HepG2 (cell line): Measurements from ENCODE around the gene NAV2. TPM values are rescaled to one million over a fixed set of nuclear protein-coding genes. Genes with fewer than 3 reads are reported as not detected.

Source experiments
- ATAC-seq: fragments of 200-7000 bp; cut with Tn5 transposase; 3 replicates; pipeline ENCODE4 v1.9.1; 2020; ENCODE audit warnings: mild to moderate bottlenecking, moderate library complexity
- BruUV-seq: library from RNA; stranded (reverse); fragments of 400-500 nt; replicated peaks from 2 replicates; lab custom pipeline; 2021; lab: Mats Ljungman, UMichigan
- CTCF ChIA-PET: fragments of 300-600 bp; formaldehyde crosslinking; extraction: SDS; loops from one replicate; lab custom pipeline; 2021; ENCODE audit warnings: low total read pairs, inconsistent platforms, low intra/inter-chr PET ratio; lab: Yijun Ruan, JAX
- POLR2A ChIA-PET: fragments of 350-600 bp; sonication (Branson Sonifier 250); formaldehyde crosslinking; loops from one replicate; lab custom pipeline; 2020; ENCODE audit warnings: antibody characterized with exemption, inconsistent platforms; lab: Yijun Ruan, JAX
- DNase-seq: peaks from one replicate; pipeline ENCODE4 v3.0.0-alpha.2; 2015; ENCODE audit warnings: low spot score
- FAIRE-seq: peaks from 3 replicates; lab custom pipeline; 2011; peaks lifted over from hg19 to GRCh38; lab: Jason Lieb, UNC
- H2AFZ ChIP-seq: one replicate; pipeline ENCODE4 v1.6.1; 2011; ENCODE audit warnings: low read length, inconsistent platforms
- H3K27ac ChIP-seq: fragments of 300-600 bp; 3 replicates; pipeline ENCODE4 v1.8.0; 2011; ENCODE audit warnings: mixed run types, mild to moderate bottlenecking, mixed read lengths, low read length, inconsistent platforms; ENCODE audit not compliant: insufficient read depth; ENCODE audit errors: extremely low read length
- H3K27me3 ChIP-seq, 2 experiments: fragments of 200-600 bp in 1 of 2; 2 replicates in 1 of 2; 3 replicates in 1 of 2; pipeline versions ENCODE4 v1.6.0 to v1.8.0; 2011; ENCODE audit warnings: low read length in 2 of 2, mild to moderate bottlenecking in 2 of 2, moderate library complexity in 2 of 2, inconsistent platforms in 1 of 2; ENCODE audit not compliant: insufficient read depth in 2 of 2, control insufficient read depth in 1 of 2
- H3K36me3 ChIP-seq, 2 experiments: fragments of 200-600 bp in 1 of 2; replicated peaks in 1 of 2; 2 replicates in 1 of 2; 3 replicates in 1 of 2; pipeline versions ENCODE4 v1.5.1 to v1.8.0; 2011; ENCODE audit warnings: low read length in 2 of 2, inconsistent platforms in 1 of 2; ENCODE audit not compliant: insufficient read depth in 2 of 2, control insufficient read depth in 1 of 2
- H3K4me1 ChIP-seq: 2 replicates; pipeline ENCODE4 v1.5.1; 2012; ENCODE audit warnings: low read length, inconsistent platforms; ENCODE audit not compliant: insufficient read depth
- H3K4me2 ChIP-seq: 2 replicates; pipeline ENCODE4 v1.6.0; 2011; ENCODE audit warnings: low read depth, low read length, inconsistent platforms
- H3K4me3 ChIP-seq, 3 experiments: fragments of 200-600 bp in 1 of 3; sonication (generic), shearing (Covaris generic) in 1 of 3; replicated peaks in 1 of 3; 2 replicates each; pipeline ENCODE4 v1.5.1; 2011 to 2016; ENCODE audit warnings: low read length in 3 of 3, inconsistent platforms in 2 of 3, low read depth in 2 of 3, mild to moderate bottlenecking in 2 of 3, control low read depth in 1 of 3, mixed read lengths in 1 of 3; ENCODE audit not compliant: insufficient read depth in 1 of 3
- H3K79me2 ChIP-seq: one replicate; pipeline ENCODE4 v1.6.1; 2011; ENCODE audit warnings: low read length, inconsistent platforms; ENCODE audit not compliant: insufficient read depth
- H3K9ac ChIP-seq: 2 replicates; pipeline ENCODE4 v1.6.0; 2011; ENCODE audit warnings: mild to moderate bottlenecking, low read depth, low read length, inconsistent platforms; ENCODE audit not compliant: insufficient read depth
- H3K9me3 ChIP-seq: 2 replicates; pipeline ENCODE4 v1.5.1; 2012; ENCODE audit warnings: mild to moderate bottlenecking, low read length
- H4K20me1 ChIP-seq: 2 replicates; pipeline ENCODE4 v1.6.0; 2011; ENCODE audit warnings: inconsistent platforms, mild to moderate bottlenecking, low read length, moderate library complexity; ENCODE audit not compliant: insufficient read depth
- ETV5 ChIP-seq: IDR thresholded peaks from 2 replicates; pipeline ENCODE4 v1.6.1; 2018; ENCODE audit warnings: missing biosample characterization, missing genetic modification reagents, inconsistent platforms, borderline replicate concordance
- NPAS2 ChIP-seq: sonication (generic); formaldehyde crosslinking; IDR thresholded peaks from 2 replicates; pipeline ENCODE4 v1.8.0; 2022; ENCODE audit warnings: mild to moderate bottlenecking, missing genetic modification reagents, borderline replicate concordance
- RORA ChIP-seq: sonication (generic); formaldehyde crosslinking; IDR thresholded peaks from 2 replicates; pipeline ENCODE4 v1.5.0; 2020; ENCODE audit warnings: mild to moderate bottlenecking, missing genetic modification reagents, moderate library complexity
- RXRB ChIP-seq: IDR thresholded peaks from 2 replicates; pipeline ENCODE4 v1.6.1; 2016; ENCODE audit warnings: borderline replicate concordance, missing genetic modification reagents, missing compliant biosample characterization
- SNAI1 ChIP-seq: sonication (generic); formaldehyde crosslinking; IDR thresholded peaks from 2 replicates; pipeline ENCODE4 v1.5.0; 2020; ENCODE audit warnings: mild to moderate bottlenecking, missing genetic modification reagents, borderline replicate concordance
- U2AF2 ChIP-seq: fragments of 200-400 bp; formaldehyde crosslinking; IDR thresholded peaks from 2 replicates; pipeline ENCODE4 v1.6.1; 2017; ENCODE audit warnings: low read depth, mild to moderate bottlenecking, low read length
- YEATS4 ChIP-seq: sonication (generic); formaldehyde crosslinking; IDR thresholded peaks from 2 replicates; pipeline ENCODE4 v1.4.0; 2020; ENCODE audit warnings: missing genetic modification reagents, borderline replicate concordance
- ZNF232 ChIP-seq: sonication (generic); formaldehyde crosslinking; IDR thresholded peaks from 2 replicates; pipeline ENCODE4 v1.4.0; 2020; ENCODE audit warnings: missing genetic modification reagents, borderline replicate concordance
- ZNF264 ChIP-seq: sonication (generic); formaldehyde crosslinking; IDR thresholded peaks from 2 replicates; pipeline ENCODE4 v1.4.0; 2020; ENCODE audit warnings: missing genetic modification reagents
- ZNF766 ChIP-seq: sonication (generic); formaldehyde crosslinking; IDR thresholded peaks from 2 replicates; pipeline ENCODE4 v1.5.0; 2020; ENCODE audit warnings: missing genetic modification reagents, borderline replicate concordance
- ZNF775 ChIP-seq: sonication (generic); formaldehyde crosslinking; IDR thresholded peaks from 2 replicates; pipeline ENCODE4 v1.4.0; 2020; ENCODE audit warnings: missing genetic modification reagents, mild to moderate bottlenecking, moderate library complexity, borderline replicate concordance
- WGBS: methylation state at CpG from one replicate; pipeline ENCODE4 v1.1.6; 2017; ENCODE audit warnings: low lambda C conversion rate; 5-methylcytosine and 5-hydroxymethylcytosine counted together
- in situ Hi-C: cut with HindIII; loops from 2 replicates; pipeline ENCODE4 v1.10.0; 2017; ENCODE audit warnings: low pct_unique_long_range_greater_than_20kb; ENCODE audit not compliant: extremely low pct_ligation_motif_present
- intact Hi-C: fragments of 100-400 bp; cut with micrococcal nuclease; formaldehyde crosslinking; loops from one replicate; pipeline ENCODE4 v1.10.0; 2022; ENCODE audit not compliant: unreplicated experiment
- polyA plus RNA-seq, 8 experiments: library from polyadenylated mRNA; depleted of rRNA in 3 of 8; stranded (reverse) in 7 of 8; unstranded in 1 of 8; fragments of >200 nt; fragmentation: Illumina TruSeq in 4 of 8; extraction: Trizol in 4 of 8; gene quantifications; 2 replicates each; pipeline versions ENCODE4 v1.2.1 to v1.2.3, GENCODE V29; 2011 to 2016; ENCODE audit warnings: low read depth in 4 of 8, missing spikeins in 1 of 8, mixed read lengths in 1 of 8; ENCODE audit not compliant: insufficient read depth in 1 of 8
- total RNA-seq, 5 experiments: library from RNA; depleted of rRNA; stranded (reverse); fragments of >200 nt; fragmentation: Illumina TruSeq; extraction: Trizol; gene quantifications; 2 replicates each; pipeline ENCODE4 v1.2.3, GENCODE V29; 2016; ENCODE audit warnings: low read depth in 1 of 5
- TF ChIP-seq, protein P1 (sequence below): sonication (generic); formaldehyde crosslinking; IDR thresholded peaks from 2 replicates; pipeline ENCODE4 v1.5.1; 2020; ENCODE audit warnings: missing genetic modification reagents, mild to moderate bottlenecking, borderline replicate concordance
- TF ChIP-seq, protein P2 (sequence below): sonication (generic); formaldehyde crosslinking; IDR thresholded peaks from 2 replicates; pipeline ENCODE4 v1.5.0; 2020; ENCODE audit warnings: mild to moderate bottlenecking, missing genetic modification reagents

NAV2 gene
- total and polyA plus RNA-seq, 2 of the 13 experiments (the other 11 are each of a cell fraction or from before 2014, with no cell fraction given): 9.3 to 34.6 TPM

DNA sequence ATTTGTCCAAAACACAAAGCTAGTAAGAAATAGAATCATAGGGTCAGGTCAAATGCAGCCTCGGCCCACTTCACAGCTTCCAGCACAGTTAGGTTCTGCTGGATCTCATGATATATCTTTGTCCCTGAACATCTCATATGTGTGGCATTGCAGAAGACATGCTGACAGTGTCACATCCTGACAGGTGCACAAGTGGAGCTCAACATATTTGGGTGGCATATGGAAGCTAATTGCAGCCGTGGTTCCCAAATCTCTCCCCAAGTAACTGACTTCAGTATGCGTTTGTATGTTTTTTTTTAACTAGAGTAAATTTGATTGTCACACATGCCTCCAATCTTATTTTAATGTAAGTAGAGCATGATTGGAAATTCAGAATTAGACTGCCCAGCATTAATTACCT is 33.4 kb downstream of the NAV2 start:
- 0% methylated on average over 3 of the region's 3 CpGs for WGBS
- in situ Hi-C loops: loop anchor here (5.0 kb wide), 1 partner anchor 184 kb away; no protein-coding TSS in a partner anchor
- no peak overlapping the region for H2AFZ ChIP-seq

GRCh38 chr11:19747634-19748033 is 35.0 kb downstream of the NAV2 start:
- Histone ChIP-seq H2AFZ (no peak overlapping the region), H3K4me1 (no peaks in the 10 kb centered on the region), H3K79me2 (no peaks in the 10 kb centered on the region), H4K20me1 (no peaks in the 10 kb centered on the region), H3K27me3 (0 out of 5 replicates have a peak, but pooled peaks cover 0 to 14% of the 10 kb centered on the region in 2 experiments), H3K9me3 (no peaks in the 10 kb centered on the region), H3K36me3 (no peaks in the 10 kb centered on the region), H3K9ac (no peak overlapping the region), H3K27ac (no peak overlapping the region), H3K4me3 (no peak overlapping the region), H3K4me2 (no peak overlapping the region)
- FAIRE-seq: no peak
- no TSS peak for BruUV-seq
- ChIA-PET CTCF (no interaction called here), POLR2A (no interaction called here)
- no peak for ATAC-seq
- in situ Hi-C loops: loop anchor here (5.0 kb wide), 1 partner anchor 185 kb away; no protein-coding TSS in a partner anchor
- no peak for DNase-seq
- intact Hi-C loops: no loop called here
- 0% methylated on average over 2 of the region's 2 CpGs for WGBS
- TF ChIP-seq RXRB (CRISPR knock-in tag): no peak
- TF ChIP-seq SNAI1: no peak
- no peak for TF ChIP-seq U2AF2
- TF ChIP-seq ZNF232 (CRISPR knock-in tag): no peak
- TF ChIP-seq NPAS2 (CRISPR knock-in tag): no peak
- no peak for TF ChIP-seq ZNF775 (CRISPR knock-in tag)
- TF ChIP-seq ETV5 (CRISPR knock-in tag): no peak
- TF ChIP-seq RORA (CRISPR knock-in tag): no peak
- TF ChIP-seq YEATS4: no peak
- no peak for TF ChIP-seq ZNF264 (CRISPR knock-in tag)
- TF ChIP-seq ZNF766 (CRISPR knock-in tag): no peak

More for the DNA sequence above, 33.4 kb downstream of the NAV2 start:
- intact Hi-C loops: no loop called here
- Histone ChIP-seq H3K27me3 (peaks cover 0 to 8% of the 10 kb centered on the region in 2 experiments; a peak in 1 of 5 replicates), H3K9me3 (no peaks in the 10 kb centered on the region), H3K9ac (no peak overlapping the region), H3K79me2 (no peaks in the 10 kb centered on the region), H3K4me1 (no peaks in the 10 kb centered on the region), H3K27ac (no peak overlapping the region), H3K36me3 (no peaks in the 10 kb centered on the region), H3K4me3 (no peak overlapping the region), H3K4me2 (no peak overlapping the region), H4K20me1 (no peaks in the 10 kb centered on the region)
- BruUV-seq: no TSS peak
- no peak for ATAC-seq
- ChIA-PET POLR2A (no interaction called here), CTCF (no interaction called here)
- TF ChIP-seq, protein P1, sequence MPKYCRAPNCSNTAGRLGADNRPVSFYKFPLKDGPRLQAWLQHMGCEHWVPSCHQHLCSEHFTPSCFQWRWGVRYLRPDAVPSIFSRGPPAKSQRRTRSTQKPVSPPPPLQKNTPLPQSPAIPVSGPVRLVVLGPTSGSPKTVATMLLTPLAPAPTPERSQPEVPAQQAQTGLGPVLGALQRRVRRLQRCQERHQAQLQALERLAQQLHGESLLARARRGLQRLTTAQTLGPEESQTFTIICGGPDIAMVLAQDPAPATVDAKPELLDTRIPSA (CRISPR knock-in tag): no peak
- TF ChIP-seq, protein P2, sequence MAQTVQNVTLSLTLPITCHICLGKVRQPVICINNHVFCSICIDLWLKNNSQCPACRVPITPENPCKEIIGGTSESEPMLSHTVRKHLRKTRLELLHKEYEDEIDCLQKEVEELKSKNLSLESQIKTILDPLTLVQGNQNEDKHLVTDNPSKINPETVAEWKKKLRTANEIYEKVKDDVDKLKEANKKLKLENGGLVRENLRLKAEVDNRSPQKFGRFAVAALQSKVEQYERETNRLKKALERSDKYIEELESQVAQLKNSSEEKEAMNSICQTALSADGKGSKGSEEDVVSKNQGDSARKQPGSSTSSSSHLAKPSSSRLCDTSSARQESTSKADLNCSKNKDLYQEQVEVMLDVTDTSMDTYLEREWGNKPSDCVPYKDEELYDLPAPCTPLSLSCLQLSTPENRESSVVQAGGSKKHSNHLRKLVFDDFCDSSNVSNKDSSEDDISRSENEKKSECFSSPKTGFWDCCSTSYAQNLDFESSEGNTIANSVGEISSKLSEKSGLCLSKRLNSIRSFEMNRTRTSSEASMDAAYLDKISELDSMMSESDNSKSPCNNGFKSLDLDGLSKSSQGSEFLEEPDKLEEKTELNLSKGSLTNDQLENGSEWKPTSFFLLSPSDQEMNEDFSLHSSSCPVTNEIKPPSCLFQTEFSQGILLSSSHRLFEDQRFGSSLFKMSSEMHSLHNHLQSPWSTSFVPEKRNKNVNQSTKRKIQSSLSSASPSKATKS (CRISPR knock-in tag): no peak
- no peak for DNase-seq
- no peak for FAIRE-seq
